Type B pancreatic cell (in vitro differentiated cells): Measurements from ENCODE around the gene SLC6A13. TPM values are rescaled to one million over a fixed set of nuclear protein-coding genes. Genes with fewer than 3 reads are reported as not detected.

Source experiments
- DNase-seq: peaks from one replicate; pipeline ENCODE4 v3.0.0; 2021; ENCODE audit warnings: mixed read lengths; ENCODE audit not compliant: unreplicated experiment; ENCODE audit errors: extremely low spot score
- H3K27ac Mint-ChIP-seq: 2 replicates; pipeline ENCODE4 v1.8.0; 2021; ENCODE audit warnings: mild to moderate bottlenecking, mixed read lengths
- H3K27me3 Mint-ChIP-seq: 2 replicates; pipeline ENCODE4 v1.8.0; 2021; ENCODE audit warnings: mixed read lengths
- H3K36me3 Mint-ChIP-seq: 2 replicates; pipeline ENCODE4 v1.8.0; 2021; ENCODE audit warnings: mixed read lengths
- H3K4me1 Mint-ChIP-seq: one replicate; pipeline ENCODE4 v1.8.0; 2021; ENCODE audit warnings: mixed read lengths; ENCODE audit not compliant: unreplicated experiment
- H3K4me3 Mint-ChIP-seq: 2 replicates; pipeline ENCODE4 v1.8.0; 2021; ENCODE audit warnings: mild to moderate bottlenecking, mixed read lengths
- H3K9me3 Mint-ChIP-seq: 2 replicates; pipeline ENCODE4 v1.8.0; 2021; ENCODE audit warnings: mixed read lengths
- total RNA-seq: library from RNA; stranded (reverse); gene quantifications from 2 replicates; pipeline ENCODE4 v1.2.1, GENCODE V29; 2021; ENCODE audit warnings: low replicate concordance
- TF ChIP-seq, protein P1 (sequence below): fragments of 200-600 bp; sonication (generic); conservative IDR thresholded peaks from 2 replicates; pipeline ENCODE4 v1.5.0; 2021; ENCODE audit warnings: antibody characterized with exemption, mild to moderate bottlenecking

SLC6A13 gene
- total RNA-seq, 1 donor from 2014 or later = 7.0 TPM

DNA sequence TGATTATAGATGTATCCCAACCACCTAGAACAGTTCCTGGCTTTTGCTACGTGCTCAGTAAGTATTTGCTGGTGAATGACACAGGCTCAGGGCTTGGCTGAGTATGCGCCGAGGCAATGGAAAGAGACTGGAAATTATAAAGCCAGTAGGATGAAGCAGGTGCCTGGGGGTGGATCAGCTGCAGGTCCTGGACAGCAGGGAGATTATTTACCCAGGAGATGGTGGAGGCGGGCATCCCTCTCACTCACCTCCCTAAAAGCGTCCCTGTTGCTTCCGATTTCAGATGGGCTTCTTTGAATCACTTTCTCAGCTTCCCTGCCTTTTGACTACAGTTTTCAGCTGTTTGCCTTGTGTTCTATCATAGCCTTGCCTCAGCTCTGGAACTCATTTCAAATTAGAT, 6.4 kb downstream of the SLC6A13 start:
- Mint-ChIP-seq H3K9me3 (no peaks in the 10 kb centered on the region), H3K4me3 (no peak overlapping the region), H3K27ac (no peak overlapping the region), H3K36me3 (peaks cover 4% of the 10 kb centered on the region), H3K4me1 (peaks cover 7% of the 10 kb centered on the region), H3K27me3 (peaks cover 36% of the 10 kb centered on the region)
- DNase-seq = no peak
- TF ChIP-seq, protein P1, sequence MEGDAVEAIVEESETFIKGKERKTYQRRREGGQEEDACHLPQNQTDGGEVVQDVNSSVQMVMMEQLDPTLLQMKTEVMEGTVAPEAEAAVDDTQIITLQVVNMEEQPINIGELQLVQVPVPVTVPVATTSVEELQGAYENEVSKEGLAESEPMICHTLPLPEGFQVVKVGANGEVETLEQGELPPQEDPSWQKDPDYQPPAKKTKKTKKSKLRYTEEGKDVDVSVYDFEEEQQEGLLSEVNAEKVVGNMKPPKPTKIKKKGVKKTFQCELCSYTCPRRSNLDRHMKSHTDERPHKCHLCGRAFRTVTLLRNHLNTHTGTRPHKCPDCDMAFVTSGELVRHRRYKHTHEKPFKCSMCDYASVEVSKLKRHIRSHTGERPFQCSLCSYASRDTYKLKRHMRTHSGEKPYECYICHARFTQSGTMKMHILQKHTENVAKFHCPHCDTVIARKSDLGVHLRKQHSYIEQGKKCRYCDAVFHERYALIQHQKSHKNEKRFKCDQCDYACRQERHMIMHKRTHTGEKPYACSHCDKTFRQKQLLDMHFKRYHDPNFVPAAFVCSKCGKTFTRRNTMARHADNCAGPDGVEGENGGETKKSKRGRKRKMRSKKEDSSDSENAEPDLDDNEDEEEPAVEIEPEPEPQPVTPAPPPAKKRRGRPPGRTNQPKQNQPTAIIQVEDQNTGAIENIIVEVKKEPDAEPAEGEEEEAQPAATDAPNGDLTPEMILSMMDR = no peak

DNA sequence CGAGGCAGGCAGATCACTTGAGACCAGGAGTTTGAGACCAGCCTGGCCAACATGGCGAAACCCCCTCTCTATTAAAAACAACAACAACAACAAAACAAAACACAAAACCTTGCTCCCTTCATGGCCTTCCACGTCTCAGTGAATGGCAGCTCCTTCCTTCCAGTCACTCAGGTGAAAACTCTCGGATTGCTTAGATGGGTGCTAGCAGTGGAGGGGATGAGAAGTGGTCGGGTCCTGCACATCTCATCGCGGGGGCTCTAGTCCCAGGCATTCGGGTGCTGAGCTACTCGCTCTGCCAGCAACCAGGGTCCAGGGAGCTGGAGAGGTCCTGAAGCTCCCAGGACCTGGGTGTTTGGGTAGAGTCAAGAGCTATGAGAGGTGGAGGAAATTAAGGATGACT, 7.7 kb downstream of the SLC6A13 start:
- Mint-ChIP-seq H3K4me3 (no peak overlapping the region), H3K27ac (no peak overlapping the region), H3K36me3 (peaks cover 6% of the 10 kb centered on the region), H3K27me3 (peaks cover 36% of the 10 kb centered on the region), H3K4me1 (peaks cover 7% of the 10 kb centered on the region), H3K9me3 (no peaks in the 10 kb centered on the region)
- no peak for DNase-seq
- TF ChIP-seq, protein P1 = no peak

DNA sequence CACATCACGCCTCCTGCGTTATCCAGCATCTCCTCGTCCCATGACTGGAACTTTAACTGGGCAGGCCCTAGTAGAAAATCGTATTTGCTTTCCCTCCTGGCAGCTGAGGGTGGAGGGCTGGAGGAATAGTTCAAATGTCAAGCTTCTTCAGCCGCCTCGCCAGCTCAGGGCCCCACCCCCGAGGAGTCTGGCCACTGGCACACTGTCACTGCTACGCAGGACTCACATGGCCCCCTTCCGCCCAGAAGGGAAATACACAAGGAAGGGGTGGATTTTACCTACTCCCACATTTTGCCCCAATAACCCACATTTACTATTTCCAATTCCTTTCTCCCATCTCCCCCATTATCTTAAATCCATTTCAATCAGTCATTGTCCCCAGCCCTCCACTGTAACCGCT, 8.6 kb downstream of the SLC6A13 start:
- Mint-ChIP-seq H3K4me3 (no peak overlapping the region), H3K36me3 (peaks cover 7% of the 10 kb centered on the region), H3K27ac (no peak overlapping the region), H3K4me1 (peaks cover 7% of the 10 kb centered on the region), H3K9me3 (no peaks in the 10 kb centered on the region), H3K27me3 (peaks cover 38% of the 10 kb centered on the region)
- TF ChIP-seq, protein P1 = no peak
- DNase-seq = no peak

DNA sequence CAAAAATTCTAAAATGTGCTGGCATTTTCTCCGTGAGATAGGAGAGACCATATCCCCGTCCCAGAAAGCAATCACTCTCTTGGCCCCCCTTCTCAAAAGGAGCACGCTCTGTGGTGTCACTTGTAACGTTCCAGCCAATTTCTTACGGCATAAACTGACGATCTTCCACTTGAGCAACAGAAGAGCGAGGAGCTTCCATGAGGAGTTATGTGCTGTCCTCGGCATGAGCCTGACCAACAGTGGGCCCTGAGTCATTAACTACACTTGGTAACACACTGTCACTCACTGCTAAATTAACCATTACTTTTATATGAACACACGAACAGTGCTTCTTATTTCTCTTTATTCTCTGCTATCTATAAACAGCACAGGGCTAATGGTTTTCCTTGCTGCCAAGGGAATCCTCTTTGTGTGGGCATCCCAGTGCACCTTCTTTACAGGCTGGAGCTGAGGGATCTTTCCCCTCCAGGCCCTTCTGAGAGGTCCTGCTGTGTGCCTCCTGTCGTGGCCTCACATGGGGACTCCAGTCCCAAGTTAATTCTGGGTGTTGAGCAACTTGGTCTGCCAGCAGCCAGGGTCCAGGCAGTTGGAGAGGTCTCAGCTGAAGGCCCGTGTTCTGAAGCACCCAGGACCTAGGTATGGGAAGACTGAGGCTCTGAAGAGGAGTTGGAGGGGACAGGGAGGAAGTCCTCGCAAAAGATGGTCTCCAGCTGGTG, 9.4 kb downstream of the SLC6A13 start:
- no peak for DNase-seq
- H3K27me3 Mint-ChIP-seq = peaks cover 36% of the 10 kb centered on the region
- TF ChIP-seq, protein P1 = no peak
- peaks cover 7% of the 10 kb centered on the region for H3K4me1 Mint-ChIP-seq
- peaks cover 7% of the 10 kb centered on the region for H3K36me3 Mint-ChIP-seq
- no peak overlapping the region for H3K4me3 Mint-ChIP-seq
- no peak overlapping the region for H3K27ac Mint-ChIP-seq
- H3K9me3 Mint-ChIP-seq = no peaks in the 10 kb centered on the region

DNA sequence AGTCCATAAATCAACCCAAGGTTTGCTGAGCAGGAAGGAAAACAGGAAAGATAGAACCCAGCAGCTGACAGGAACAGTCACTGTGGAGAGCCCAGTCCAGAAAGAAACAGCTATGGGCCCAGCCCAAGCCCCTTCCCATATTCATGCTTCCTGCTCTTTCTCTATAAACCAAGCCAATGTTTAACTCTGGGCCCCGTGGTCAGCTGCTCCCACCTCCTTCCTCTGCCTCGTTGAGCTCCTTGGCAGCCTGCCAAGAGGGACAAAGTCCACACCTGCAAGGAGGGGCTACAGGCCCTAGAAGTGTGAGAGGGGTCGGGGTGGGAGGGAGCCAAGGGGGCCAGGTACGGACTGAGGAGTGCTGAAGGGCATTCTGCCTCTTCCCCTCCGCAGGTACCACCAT, 10.0 kb downstream of the SLC6A13 start:
- DNase-seq = no peak
- TF ChIP-seq, protein P1 = no peak
- Mint-ChIP-seq H3K4me3 (no peak overlapping the region), H3K4me1 (peaks cover 7% of the 10 kb centered on the region), H3K9me3 (no peaks in the 10 kb centered on the region), H3K27ac (no peak overlapping the region), H3K27me3 (peaks cover 30% of the 10 kb centered on the region), H3K36me3 (peaks cover 7% of the 10 kb centered on the region)
